NB4 (cell line): ENCODE measurements around the gene KHDC1.

ENCODE experiments used
- CTCF ChIP-seq: IDR thresholded peaks from one replicate; pipeline ENCODE4 v1.5.1; 2012; ENCODE audit warnings: low read depth, low read length
- POLR2A ChIP-seq: IDR thresholded peaks from 2 replicates; pipeline ENCODE4 v1.6.1; 2011; ENCODE audit warnings: mild to moderate bottlenecking; ENCODE audit not compliant: insufficient read length; ENCODE audit errors: extremely low read depth
- TF ChIP-seq, protein P1 (sequence below): IDR thresholded peaks from 2 replicates; pipeline ENCODE4 v1.6.1; 2011; ENCODE audit warnings: low read depth, low read length

DNA sequence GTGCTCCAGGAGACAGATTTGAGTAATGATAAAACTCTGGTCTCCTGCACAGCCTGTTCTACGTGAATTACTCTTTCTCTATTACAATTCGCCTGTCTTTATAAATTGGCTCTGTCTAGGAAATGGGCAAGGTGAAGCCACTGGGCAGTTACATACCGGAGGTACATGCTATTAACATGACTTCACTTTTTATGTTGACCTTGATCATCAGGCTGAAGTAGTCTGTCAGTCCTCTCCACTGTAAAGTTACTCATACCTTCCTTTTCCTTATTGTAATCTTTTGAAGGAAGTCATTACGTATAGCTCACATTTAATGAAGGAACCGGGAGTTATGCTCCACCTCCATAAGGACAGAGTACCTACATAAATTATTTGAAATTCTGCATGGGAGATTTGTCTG, 19.9 kb upstream of the KHDC1 start:
- TF ChIP-seq, protein P1, sequence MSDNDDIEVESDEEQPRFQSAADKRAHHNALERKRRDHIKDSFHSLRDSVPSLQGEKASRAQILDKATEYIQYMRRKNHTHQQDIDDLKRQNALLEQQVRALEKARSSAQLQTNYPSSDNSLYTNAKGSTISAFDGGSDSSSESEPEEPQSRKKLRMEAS = no peak
- TF ChIP-seq POLR2A (no peak), CTCF (no peak)
